OCI-LY1 (cell line): ENCODE results near the gene MTSS2.

Experiments
- EZH2 ChIP-seq: fragments of 200-600 bp; sonication (generic), shearing (Covaris generic); IDR thresholded peaks from 2 replicates; pipeline ENCODE4 v1.8.0; 2017; ENCODE audit warnings: borderline replicate concordance, mixed run types, mild to moderate bottlenecking, antibody characterized with exemption, low read length, moderate library complexity, mixed read lengths
- TF ChIP-seq, protein P1 (sequence below): fragments of 200-600 bp; sonication (generic), shearing (Covaris generic); IDR thresholded peaks from 2 replicates; pipeline ENCODE4 v1.5.1; 2017; ENCODE audit warnings: mild to moderate bottlenecking, antibody characterized with exemption, low read length, moderate library complexity, mixed read lengths

DNA sequence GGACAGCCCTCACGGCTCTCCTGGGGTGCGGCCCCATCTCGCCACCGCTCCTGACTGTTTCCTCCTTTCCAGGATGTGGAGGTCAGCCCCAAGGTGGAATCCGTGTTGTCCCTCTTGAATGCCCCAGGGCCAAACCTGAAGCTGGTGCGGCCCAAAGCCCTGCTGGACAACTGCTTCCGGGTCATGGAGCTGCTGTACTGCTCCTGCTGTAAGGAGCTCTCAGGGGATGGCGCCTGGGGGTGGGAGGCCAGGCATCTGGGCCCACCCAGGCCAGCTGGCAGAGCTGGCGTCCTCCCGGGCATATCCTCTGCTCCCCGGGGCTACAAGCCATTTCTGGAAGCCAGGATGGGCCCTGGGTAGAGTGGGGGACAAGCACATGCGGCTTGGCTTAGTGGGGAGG lies 26.3 kb downstream of the MTSS2 start:
- TF ChIP-seq, protein P1, sequence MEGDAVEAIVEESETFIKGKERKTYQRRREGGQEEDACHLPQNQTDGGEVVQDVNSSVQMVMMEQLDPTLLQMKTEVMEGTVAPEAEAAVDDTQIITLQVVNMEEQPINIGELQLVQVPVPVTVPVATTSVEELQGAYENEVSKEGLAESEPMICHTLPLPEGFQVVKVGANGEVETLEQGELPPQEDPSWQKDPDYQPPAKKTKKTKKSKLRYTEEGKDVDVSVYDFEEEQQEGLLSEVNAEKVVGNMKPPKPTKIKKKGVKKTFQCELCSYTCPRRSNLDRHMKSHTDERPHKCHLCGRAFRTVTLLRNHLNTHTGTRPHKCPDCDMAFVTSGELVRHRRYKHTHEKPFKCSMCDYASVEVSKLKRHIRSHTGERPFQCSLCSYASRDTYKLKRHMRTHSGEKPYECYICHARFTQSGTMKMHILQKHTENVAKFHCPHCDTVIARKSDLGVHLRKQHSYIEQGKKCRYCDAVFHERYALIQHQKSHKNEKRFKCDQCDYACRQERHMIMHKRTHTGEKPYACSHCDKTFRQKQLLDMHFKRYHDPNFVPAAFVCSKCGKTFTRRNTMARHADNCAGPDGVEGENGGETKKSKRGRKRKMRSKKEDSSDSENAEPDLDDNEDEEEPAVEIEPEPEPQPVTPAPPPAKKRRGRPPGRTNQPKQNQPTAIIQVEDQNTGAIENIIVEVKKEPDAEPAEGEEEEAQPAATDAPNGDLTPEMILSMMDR = no peak
- TF ChIP-seq EZH2 = no peak
